Stimulated activated CD8-positive, alpha-beta memory T cell treated with anti-CD3 and anti-CD28 coated beads, Interleukin-15, amount 100 ng/mL, for 24 hours (primary cell): ENCODE results near the gene NR3C2.
"Not testable (repeated sequence)": the region's sequence is repeated elsewhere in the genome, so short reads cannot be mapped to it uniquely, and the experiment has no call there.

Experiments
- DNase-seq: peaks from one replicate; pipeline ENCODE4 v3.0.0-alpha.2; 2020; ENCODE audit warnings: low read depth

NR3C2 gene

DNA sequence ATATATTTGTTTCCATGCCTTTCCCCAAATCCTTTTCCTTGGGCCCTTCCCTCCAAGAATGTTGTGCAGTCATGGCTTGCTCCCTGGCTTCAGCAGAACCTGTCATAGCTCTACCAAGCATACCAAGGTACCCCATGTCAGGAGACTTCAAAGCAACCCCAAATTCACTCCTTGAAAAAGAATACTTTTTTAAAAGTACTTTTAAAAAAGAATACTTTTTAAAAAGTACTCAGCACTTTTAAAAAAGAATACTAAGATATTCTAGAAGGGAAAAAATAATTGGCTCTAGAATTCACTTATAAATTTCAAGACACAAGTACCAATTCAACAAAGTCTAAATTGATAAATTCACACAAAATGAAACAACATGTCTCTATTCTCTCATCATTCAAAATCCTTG lies 76.0 kb downstream of the NR3C2 start:
- no peak for DNase-seq

DNA sequence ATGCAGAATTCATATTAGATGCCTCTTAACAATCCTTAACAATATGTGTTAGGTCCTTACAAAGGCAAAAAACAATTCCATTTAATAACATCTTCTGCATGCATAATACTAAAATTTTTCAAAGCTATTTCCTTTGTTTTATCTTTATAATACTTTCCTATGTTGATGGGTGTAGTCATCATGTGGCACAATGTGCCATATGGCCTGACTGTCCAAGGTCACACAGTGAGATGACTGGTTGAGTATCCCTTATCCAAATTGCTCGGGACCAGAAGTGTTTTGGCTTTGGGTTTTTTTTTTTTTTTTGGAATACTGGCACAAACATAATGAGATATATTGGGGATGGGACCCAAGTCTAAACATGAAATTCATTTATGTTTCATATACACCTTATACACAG lies 77.7 kb downstream of the NR3C2 start:
- no peak for DNase-seq

- no peak for DNase-seq
Observed at GRCh38 chr4:148359769-148360168, 82.4 kb downstream of the NR3C2 start.

DNA sequence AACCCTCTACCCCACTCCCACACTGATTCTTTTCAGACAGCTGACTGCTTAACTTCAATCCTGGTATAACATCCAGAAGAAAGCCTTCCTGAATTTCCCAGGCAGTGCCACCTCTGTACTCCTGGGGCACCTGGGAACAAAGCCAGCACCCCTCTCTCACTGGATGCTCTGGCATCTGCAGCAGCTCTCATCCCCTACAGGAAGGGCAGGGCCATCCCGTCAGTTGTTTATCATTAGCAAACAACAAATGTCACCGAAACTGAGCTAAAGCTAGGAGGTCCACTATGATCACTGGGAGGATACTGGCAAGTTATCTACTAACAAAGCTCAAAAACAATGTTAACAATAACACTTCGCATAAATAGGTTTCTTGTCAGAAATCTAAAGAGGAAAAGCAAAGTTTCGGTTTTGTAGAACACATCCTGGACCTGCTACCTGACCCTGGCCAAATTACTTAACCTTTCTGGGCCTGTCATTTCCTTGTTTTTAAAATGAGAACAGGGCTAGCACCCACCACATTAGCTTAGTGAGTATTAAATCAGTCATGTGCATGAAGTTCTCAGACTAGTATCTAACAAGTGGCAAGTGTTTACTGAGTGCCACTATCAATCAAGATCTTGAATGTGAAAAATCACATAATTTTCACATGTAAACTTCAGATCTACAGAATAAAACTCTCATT lies 86.6 kb downstream of the NR3C2 start:
- DNase-seq: no peak

GRCh38 chr4:148354186-148354585 lies 88.0 kb downstream of the NR3C2 start:
- DNase-seq: no peak

DNA sequence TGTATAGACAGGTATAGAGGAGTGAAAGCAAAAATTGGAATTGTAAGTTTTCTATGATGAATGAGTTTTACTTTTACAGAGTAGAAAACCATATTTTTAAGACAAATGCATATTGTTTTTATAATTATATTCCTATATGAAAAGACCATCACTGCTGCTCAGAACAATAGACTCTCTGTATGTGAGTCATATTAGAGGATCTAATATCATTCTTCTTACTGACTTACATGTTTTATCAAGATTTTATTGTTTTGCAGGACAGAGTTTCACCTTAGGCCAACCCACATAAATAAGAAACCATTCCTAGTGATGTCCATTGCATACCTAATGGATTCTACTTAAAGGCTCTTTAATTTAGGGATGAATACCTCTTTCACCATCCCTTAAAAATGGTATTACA lies 88.6 kb downstream of the NR3C2 start:
- DNase-seq: no peak

DNA sequence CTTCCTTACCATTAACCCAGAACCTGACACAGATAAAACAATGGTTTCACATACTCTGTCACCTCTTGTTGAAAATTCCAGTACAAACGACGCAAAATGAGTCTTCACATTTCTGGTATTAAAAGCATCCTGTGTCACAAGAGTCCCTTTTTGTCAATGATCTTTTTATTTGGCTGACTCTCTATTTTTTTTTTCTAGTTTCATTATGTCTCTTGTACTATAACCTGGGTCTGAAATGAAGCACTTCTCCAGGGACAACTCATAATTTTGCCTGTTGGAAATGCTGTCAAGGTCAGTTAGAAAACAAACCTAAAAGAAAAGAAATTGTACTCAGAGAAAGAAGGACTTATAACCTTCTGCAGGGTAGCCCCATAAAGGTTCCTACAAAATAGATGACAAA lies 93.1 kb downstream of the NR3C2 start:
- no peak for DNase-seq

DNA sequence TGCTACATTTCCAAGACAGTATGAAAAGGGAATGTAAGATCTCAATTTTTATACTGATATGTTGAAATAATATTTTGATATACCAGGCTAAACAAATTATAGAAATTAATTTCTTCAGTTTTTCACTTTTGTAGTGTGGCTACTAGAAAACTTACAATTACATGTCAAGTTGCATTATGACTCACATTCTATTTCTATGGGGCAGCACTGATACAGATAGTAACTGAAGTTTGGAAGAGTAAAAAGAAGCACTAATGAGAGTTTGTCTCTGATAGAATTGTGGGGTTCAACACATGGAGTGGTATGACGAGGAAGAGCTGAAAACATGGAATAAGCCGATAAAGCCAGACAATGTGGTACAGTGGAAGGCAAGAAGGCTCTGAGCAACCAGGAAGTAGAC lies 95.6 kb downstream of the NR3C2 start:
- no peak for DNase-seq

- DNase-seq: no peak
Observed at GRCh38 chr4:148345509-148345908, 96.7 kb downstream of the NR3C2 start.

DNA sequence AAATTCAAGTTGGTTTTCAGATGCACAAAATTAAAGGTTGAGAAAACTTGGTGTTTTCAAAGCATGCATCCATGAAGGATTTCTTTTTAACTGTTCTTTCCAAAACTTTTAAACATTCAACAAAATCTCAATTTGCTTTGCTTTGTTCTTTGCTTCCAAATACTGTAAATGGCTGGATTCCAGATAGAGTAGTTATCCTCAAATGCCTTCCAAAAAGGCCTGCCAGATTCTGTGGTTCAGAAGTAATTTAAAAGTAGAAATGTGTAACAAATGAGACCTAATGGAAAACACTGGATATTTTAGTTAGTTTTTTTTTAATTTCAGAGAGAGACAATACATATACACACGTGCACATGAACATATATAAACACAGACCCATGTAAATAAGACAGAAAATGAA lies 97.3 kb downstream of the NR3C2 start:
- no peak for DNase-seq

- no peak for DNase-seq
Observed at GRCh38 chr4:148344352-148344751, 97.9 kb downstream of the NR3C2 start.

- DNase-seq: no peak
Observed at GRCh38 chr4:148341980-148342800, 100.0 kb downstream of the NR3C2 start.

- DNase-seq: no peak
Observed at GRCh38 chr4:148335133-148335532, 107.1 kb downstream of the NR3C2 start.

- no peak for DNase-seq
Observed at GRCh38 chr4:148333265-148333664, 108.9 kb downstream of the NR3C2 start.

DNA sequence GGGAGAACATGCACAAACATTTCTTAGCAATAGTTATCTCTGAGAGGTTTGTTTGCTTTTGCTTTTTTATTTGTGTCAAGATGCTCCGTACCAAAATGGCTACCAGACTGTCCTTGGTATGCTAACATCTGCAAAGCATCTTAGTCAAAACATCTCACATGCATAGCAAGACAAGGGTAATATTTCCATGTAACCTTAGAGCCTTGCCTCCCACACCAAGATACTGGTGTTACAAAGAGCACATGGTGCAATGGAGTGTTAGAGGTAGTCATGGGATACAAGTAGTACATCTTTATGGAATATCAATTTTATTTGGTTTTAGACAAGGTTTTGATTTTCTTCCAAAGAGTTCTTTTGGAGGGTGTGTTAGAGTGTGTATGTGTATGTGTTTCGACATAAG lies 109.7 kb downstream of the NR3C2 start:
- no peak for DNase-seq

- no peak for DNase-seq
Observed at GRCh38 chr4:148330724-148331123, 111.5 kb downstream of the NR3C2 start.

DNA sequence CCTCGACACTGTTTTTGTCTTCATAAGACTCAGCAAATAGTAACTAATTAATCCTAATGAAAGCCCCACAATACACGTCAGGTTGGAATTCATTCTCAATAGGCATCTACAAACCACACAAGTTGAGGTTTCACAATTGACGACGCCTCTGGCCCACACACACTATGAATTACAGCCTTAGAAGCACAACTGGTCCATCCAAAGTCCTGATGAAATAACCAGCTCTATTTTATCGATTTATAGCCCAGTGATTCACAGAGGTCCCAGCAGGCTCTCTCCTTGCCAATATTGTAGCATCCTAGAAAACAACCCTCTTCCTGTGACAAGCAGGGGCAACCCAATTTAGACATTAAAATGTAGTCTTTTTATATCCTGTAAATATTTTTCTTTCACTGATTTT lies 112.1 kb downstream of the NR3C2 start:
- no peak for DNase-seq

- no peak for DNase-seq
Observed at GRCh38 chr4:148329751-148330150, 112.5 kb downstream of the NR3C2 start.

GRCh38 chr4:148327683-148328082 lies 114.5 kb downstream of the NR3C2 start:
- no peak for DNase-seq

DNA sequence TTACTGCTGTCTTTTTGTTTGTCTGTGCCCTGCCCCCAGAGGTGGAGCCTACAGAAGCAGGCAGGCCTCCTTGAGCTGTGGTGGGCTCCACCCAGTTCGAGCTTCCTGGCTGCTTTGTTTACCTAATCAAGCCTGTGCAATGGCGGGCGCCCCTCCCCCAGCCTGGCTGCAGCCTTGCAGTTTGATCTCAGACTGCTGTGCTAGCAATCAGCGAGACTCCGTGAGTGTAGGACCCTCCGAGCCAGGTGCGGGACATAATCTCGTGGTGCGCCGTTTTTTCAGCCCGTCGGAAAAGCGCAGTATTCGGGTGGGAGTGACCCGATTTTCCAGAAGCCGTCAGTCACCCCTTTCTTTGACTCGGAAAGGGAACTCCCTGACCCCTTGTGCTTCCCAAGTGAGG lies 118.9 kb downstream of the NR3C2 start:
- DNase-seq: not testable (repeated sequence)

DNA sequence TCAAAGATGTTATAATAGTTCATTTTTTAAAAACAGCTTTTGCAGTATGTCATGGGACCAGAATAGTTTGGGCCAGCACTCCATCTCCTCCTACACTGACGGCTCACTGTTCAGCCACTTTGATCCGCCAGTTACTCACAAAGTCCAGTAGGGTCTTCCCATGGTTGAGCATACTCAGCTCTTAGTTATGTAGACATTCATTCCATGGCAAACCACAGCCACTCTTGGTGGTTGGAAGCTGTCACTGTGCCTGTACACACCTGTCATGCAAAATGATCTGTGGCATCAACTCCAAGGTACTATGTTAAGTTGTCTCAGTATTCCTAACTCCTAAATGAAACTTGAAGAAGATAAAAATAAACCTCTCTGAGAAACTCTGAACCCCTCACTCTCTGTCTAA lies 127.2 kb downstream of the NR3C2 start:
- no peak for DNase-seq

DNA sequence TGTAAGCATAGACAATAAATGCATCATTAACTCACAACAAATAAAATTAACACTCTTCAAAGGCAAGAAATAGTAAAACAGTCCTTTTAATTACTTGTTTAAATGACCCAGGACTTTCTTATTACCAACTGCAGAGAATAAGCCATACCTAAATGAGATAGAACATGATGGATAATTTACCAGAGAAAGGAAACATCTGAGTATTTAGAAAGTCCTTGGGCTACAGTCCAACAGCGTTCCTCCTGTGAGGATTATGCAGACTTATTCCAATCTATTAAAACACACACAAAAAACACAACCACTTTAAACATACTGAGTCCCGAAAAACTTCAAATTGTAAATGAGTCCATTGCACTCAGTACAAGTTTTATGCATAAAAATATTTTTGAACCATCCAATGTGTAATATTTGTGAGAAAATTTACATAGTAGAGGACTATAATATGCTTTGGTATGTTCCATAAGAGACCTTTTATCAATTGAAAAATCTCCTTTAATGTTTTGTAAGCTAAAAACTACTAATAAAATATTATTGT lies 129.2 kb downstream of the NR3C2 start:
- DNase-seq: no peak

GRCh38 chr4:148311526-148311925 lies 130.7 kb downstream of the NR3C2 start:
- DNase-seq: no peak

- DNase-seq: no peak
Observed at GRCh38 chr4:148310756-148311155, 131.5 kb downstream of the NR3C2 start.
